Effector CD4-positive, alpha-beta T cell (primary cell): ENCODE results near the gene TRIM46.
"Not testable (repeated sequence)": the region's sequence is repeated elsewhere in the genome, so short reads cannot be mapped to it uniquely, and the experiment has no call there.

Experiments used
- DNase-seq: peaks from one replicate; pipeline ENCODE4 v3.0.0-alpha.2; 2020

The TRIM46 gene

GRCh38 chr1:155206891-155207805 lies 33.5 kb downstream of the TRIM46 start:
- DNase-seq, result peak; percentile 90

GRCh38 chr1:155207806-155208540 lies 34.3 kb downstream of the TRIM46 start, which contains the start of gene THBS3:
Gene THBS3, minus strand, starts transcription at chr1:155207897. Its CDS starts 21 bp downstream, at chr1:155207876.
- DNase-seq, result no peak

- DNase-seq, result peak; percentile 84
Measured at GRCh38 chr1:155208541-155209311, 35.1 kb downstream of the TRIM46 start, which contains the start of gene MTX1. Gene MTX1, plus strand, starts transcription at chr1:155208695. Its CDS starts 110 bp downstream, at chr1:155208805.

GRCh38 chr1:155209312-155209721 lies 35.7 kb downstream of the TRIM46 start:
- DNase-seq, result no peak

- no peak for DNase-seq
Measured at GRCh38 chr1:155210314-155211104, 36.9 kb downstream of the TRIM46 start.

GRCh38 chr1:155211381-155212050 lies 37.9 kb downstream of the TRIM46 start:
- not testable (repeated sequence) for DNase-seq

GRCh38 chr1:155212051-155212440 lies 38.4 kb downstream of the TRIM46 start:
- not testable (repeated sequence) for DNase-seq

- DNase-seq, result not testable (repeated sequence)
Measured at GRCh38 chr1:155214702-155215101, 41.1 kb downstream of the TRIM46 start.

GRCh38 chr1:155218854-155219591 lies 45.4 kb downstream of the TRIM46 start:
- no peak for DNase-seq

- DNase-seq, result no peak
Measured at GRCh38 chr1:155219592-155220031, 46.0 kb downstream of the TRIM46 start.

- not testable (repeated sequence) for DNase-seq
Measured at GRCh38 chr1:155220211-155220965, 46.7 kb downstream of the TRIM46 start.

GRCh38 chr1:155223047-155223446 lies 49.4 kb downstream of the TRIM46 start:
- no peak for DNase-seq

- DNase-seq, result not testable (repeated sequence)
Measured at GRCh38 chr1:155225404-155225759, 51.7 kb downstream of the TRIM46 start.

GRCh38 chr1:155226188-155226909 lies 52.7 kb downstream of the TRIM46 start:
- DNase-seq, result peak; percentile 78

GRCh38 chr1:155226910-155227260 lies 53.2 kb downstream of the TRIM46 start:
- DNase-seq, result no peak

- peak; percentile 94 for DNase-seq
Measured at GRCh38 chr1:155227261-155228095, 53.8 kb downstream of the TRIM46 start.

- no peak for DNase-seq
Measured at GRCh38 chr1:155228096-155228427, 54.4 kb downstream of the TRIM46 start.

- DNase-seq, result not testable (repeated sequence)
Measured at GRCh38 chr1:155231302-155231701, 57.7 kb downstream of the TRIM46 start.
